HepG2 (cell line): ENCODE measurements around the gene CCDC136. TPM values are rescaled to one million over a fixed set of nuclear protein-coding genes. Genes with fewer than 3 reads are reported as not detected.

Experiments used
- ATAC-seq: fragments of 200-7000 bp; cut with Tn5 transposase; 3 replicates; pipeline ENCODE4 v1.9.1; 2020; ENCODE audit warnings: mild to moderate bottlenecking, moderate library complexity
- BruUV-seq: library from RNA; stranded (reverse); fragments of 400-500 nt; replicated peaks from 2 replicates; lab custom pipeline; 2021; lab: Mats Ljungman, UMichigan
- CTCF ChIA-PET: fragments of 300-600 bp; formaldehyde crosslinking; extraction: SDS; loops from one replicate; lab custom pipeline; 2021; ENCODE audit warnings: low total read pairs, inconsistent platforms, low intra/inter-chr PET ratio; lab: Yijun Ruan, JAX
- POLR2A ChIA-PET: fragments of 350-600 bp; sonication (Branson Sonifier 250); formaldehyde crosslinking; loops from one replicate; lab custom pipeline; 2020; ENCODE audit warnings: antibody characterized with exemption, inconsistent platforms; lab: Yijun Ruan, JAX
- DNase-seq: peaks from one replicate; pipeline ENCODE4 v3.0.0-alpha.2; 2015; ENCODE audit warnings: low spot score
- FAIRE-seq: peaks from 3 replicates; lab custom pipeline; 2011; peaks lifted over from hg19 to GRCh38; lab: Jason Lieb, UNC
- H2AFZ ChIP-seq: one replicate; pipeline ENCODE4 v1.6.1; 2011; ENCODE audit warnings: low read length, inconsistent platforms
- H3K27ac ChIP-seq: fragments of 300-600 bp; 3 replicates; pipeline ENCODE4 v1.8.0; 2011; ENCODE audit warnings: mixed run types, mild to moderate bottlenecking, mixed read lengths, low read length, inconsistent platforms; ENCODE audit not compliant: insufficient read depth; ENCODE audit errors: extremely low read length
- H3K27me3 ChIP-seq, 2 experiments: fragments of 200-600 bp in 1 of 2; 2 replicates in 1 of 2; 3 replicates in 1 of 2; pipeline versions ENCODE4 v1.6.0 to v1.8.0; 2011; ENCODE audit warnings: low read length in 2 of 2, mild to moderate bottlenecking in 2 of 2, moderate library complexity in 2 of 2, inconsistent platforms in 1 of 2; ENCODE audit not compliant: insufficient read depth in 2 of 2, control insufficient read depth in 1 of 2
- H3K36me3 ChIP-seq, 2 experiments: fragments of 200-600 bp in 1 of 2; replicated peaks in 1 of 2; 2 replicates in 1 of 2; 3 replicates in 1 of 2; pipeline versions ENCODE4 v1.5.1 to v1.8.0; 2011; ENCODE audit warnings: low read length in 2 of 2, inconsistent platforms in 1 of 2; ENCODE audit not compliant: insufficient read depth in 2 of 2, control insufficient read depth in 1 of 2
- H3K4me1 ChIP-seq: 2 replicates; pipeline ENCODE4 v1.5.1; 2012; ENCODE audit warnings: low read length, inconsistent platforms; ENCODE audit not compliant: insufficient read depth
- H3K4me2 ChIP-seq: 2 replicates; pipeline ENCODE4 v1.6.0; 2011; ENCODE audit warnings: low read depth, low read length, inconsistent platforms
- H3K4me3 ChIP-seq, 3 experiments: fragments of 200-600 bp in 1 of 3; sonication (generic), shearing (Covaris generic) in 1 of 3; replicated peaks in 1 of 3; 2 replicates each; pipeline ENCODE4 v1.5.1; 2011 to 2016; ENCODE audit warnings: low read length in 3 of 3, inconsistent platforms in 2 of 3, low read depth in 2 of 3, mild to moderate bottlenecking in 2 of 3, control low read depth in 1 of 3, mixed read lengths in 1 of 3; ENCODE audit not compliant: insufficient read depth in 1 of 3
- H3K79me2 ChIP-seq: one replicate; pipeline ENCODE4 v1.6.1; 2011; ENCODE audit warnings: low read length, inconsistent platforms; ENCODE audit not compliant: insufficient read depth
- H3K9ac ChIP-seq: 2 replicates; pipeline ENCODE4 v1.6.0; 2011; ENCODE audit warnings: mild to moderate bottlenecking, low read depth, low read length, inconsistent platforms; ENCODE audit not compliant: insufficient read depth
- H3K9me3 ChIP-seq: 2 replicates; pipeline ENCODE4 v1.5.1; 2012; ENCODE audit warnings: mild to moderate bottlenecking, low read length
- H4K20me1 ChIP-seq: 2 replicates; pipeline ENCODE4 v1.6.0; 2011; ENCODE audit warnings: inconsistent platforms, mild to moderate bottlenecking, low read length, moderate library complexity; ENCODE audit not compliant: insufficient read depth
- ARNTL ChIP-seq: sonication (generic); formaldehyde crosslinking; IDR thresholded peaks from 2 replicates; pipeline ENCODE4 v1.4.0; 2020; ENCODE audit warnings: mild to moderate bottlenecking, missing genetic modification reagents
- CBX1 ChIP-seq: IDR thresholded peaks from one replicate; pipeline ENCODE4 v1.6.1; 2016; ENCODE audit warnings: antibody characterized with exemption, low read depth
- DR1 ChIP-seq: sonication (generic); formaldehyde crosslinking; IDR thresholded peaks from 2 replicates; pipeline ENCODE4 v1.8.0; 2021; ENCODE audit warnings: mild to moderate bottlenecking, missing genetic modification reagents, inconsistent platforms
- HCFC1 ChIP-seq: fragments of 150-350 bp; IDR thresholded peaks from 2 replicates; pipeline ENCODE4 v1.6.1; 2014; ENCODE audit warnings: low read depth, low read length
- HDAC6 ChIP-seq: fragments of 200-600 bp; sonication (generic); IDR thresholded peaks from 2 replicates; pipeline ENCODE4 v1.7.0; 2017; ENCODE audit warnings: mild to moderate bottlenecking, antibody characterized with exemption, low read length, low read depth
- LRRFIP1 ChIP-seq: sonication (generic); formaldehyde crosslinking; conservative IDR thresholded peaks from 2 replicates; pipeline ENCODE4 v1.4.0; 2020; ENCODE audit warnings: missing genetic modification reagents
- NCOA5 ChIP-seq: sonication (generic); formaldehyde crosslinking; IDR thresholded peaks from 2 replicates; pipeline ENCODE4 v1.4.0; 2020; ENCODE audit warnings: missing genetic modification reagents
- XRCC5 ChIP-seq: fragments of 200-400 bp; formaldehyde crosslinking; optimal IDR thresholded peaks from 2 replicates; pipeline ENCODE3; 2017; ENCODE audit warnings: mild to moderate bottlenecking, low read length
- ZMYM4 ChIP-seq: sonication (generic); formaldehyde crosslinking; IDR thresholded peaks from 2 replicates; pipeline ENCODE4 v1.8.1; 2023; ENCODE audit warnings: mild to moderate bottlenecking, missing genetic modification reagents
- ZNF12 ChIP-seq: sonication (generic); formaldehyde crosslinking; IDR thresholded peaks from 2 replicates; pipeline ENCODE4 v1.5.0; 2020; ENCODE audit warnings: missing genetic modification reagents
- ZNF124 ChIP-seq: sonication (generic); formaldehyde crosslinking; IDR thresholded peaks from 2 replicates; pipeline ENCODE4 v1.4.0; 2020; ENCODE audit warnings: missing genetic modification reagents
- ZNF737 ChIP-seq: sonication (generic); formaldehyde crosslinking; IDR thresholded peaks from 2 replicates; pipeline ENCODE4 v1.5.0; 2020; ENCODE audit warnings: missing genetic modification reagents, mild to moderate bottlenecking, borderline replicate concordance
- ZSCAN25 ChIP-seq: sonication (generic); formaldehyde crosslinking; IDR thresholded peaks from 2 replicates; pipeline ENCODE4 v1.8.0; 2022; ENCODE audit warnings: mild to moderate bottlenecking, missing genetic modification reagents
- WGBS: methylation state at CpG from one replicate; pipeline ENCODE4 v1.1.6; 2017; ENCODE audit warnings: low lambda C conversion rate; 5-methylcytosine and 5-hydroxymethylcytosine counted together
- in situ Hi-C: cut with HindIII; loops from 2 replicates; pipeline ENCODE4 v1.10.0; 2017; ENCODE audit warnings: low pct_unique_long_range_greater_than_20kb; ENCODE audit not compliant: extremely low pct_ligation_motif_present
- intact Hi-C: fragments of 100-400 bp; cut with micrococcal nuclease; formaldehyde crosslinking; loops from one replicate; pipeline ENCODE4 v1.10.0; 2022; ENCODE audit not compliant: unreplicated experiment
- polyA plus RNA-seq, 8 experiments: library from polyadenylated mRNA; depleted of rRNA in 3 of 8; stranded (reverse) in 7 of 8; unstranded in 1 of 8; fragments of >200 nt; fragmentation: Illumina TruSeq in 4 of 8; extraction: Trizol in 4 of 8; gene quantifications; 2 replicates each; pipeline versions ENCODE4 v1.2.1 to v1.2.3, GENCODE V29; 2011 to 2016; ENCODE audit warnings: low read depth in 4 of 8, missing spikeins in 1 of 8, mixed read lengths in 1 of 8; ENCODE audit not compliant: insufficient read depth in 1 of 8
- total RNA-seq, 5 experiments: library from RNA; depleted of rRNA; stranded (reverse); fragments of >200 nt; fragmentation: Illumina TruSeq; extraction: Trizol; gene quantifications; 2 replicates each; pipeline ENCODE4 v1.2.3, GENCODE V29; 2016; ENCODE audit warnings: low read depth in 1 of 5
- TF ChIP-seq, protein P1 (sequence below): sonication (generic); formaldehyde crosslinking; IDR thresholded peaks from 2 replicates; pipeline ENCODE4 v1.5.1; 2020; ENCODE audit warnings: missing genetic modification reagents, mild to moderate bottlenecking, borderline replicate concordance

Gene CCDC136
- total and polyA plus RNA-seq, 2 of the 13 experiments (the other 11 are each of a cell fraction or from before 2014, with no cell fraction given), result 0.04 to 0.38 TPM

- Histone ChIP-seq H3K9me3 (no peaks in the 10 kb centered on the region), H3K4me2 (no peak overlapping the region), H3K27ac (no peak overlapping the region), H2AFZ (no peak overlapping the region), H3K4me1 (peaks cover 3% of the 10 kb centered on the region), H3K36me3 (no peaks in the 10 kb centered on the region), H3K4me3 (no peak overlapping the region), H3K9ac (no peak overlapping the region), H3K79me2 (no peaks in the 10 kb centered on the region), H4K20me1 (no peaks in the 10 kb centered on the region), H3K27me3 (peaks cover 2 to 41% of the 10 kb centered on the region in 2 experiments; a peak in 4 of 5 replicates)
- FAIRE-seq (no peak), ATAC-seq (peak; percentile 30; the same call in 1 of the 3 replicates), DNase-seq (no peak)
- ChIA-PET POLR2A (no interaction called here), CTCF (no interaction called here)
- no peak for TF ChIP-seq ZMYM4 (CRISPR knock-in tag)
- WGBS, result 34% methylated on average over 4 of the region's 4 CpGs
- intact Hi-C loops, result no loop called here
- in situ Hi-C loops, result no loop called here
- BruUV-seq, result no TSS peak
Observed at GRCh38 chr7:128821724-128822123, 30.0 kb downstream of the CCDC136 start.

GRCh38 chr7:128826512-128826911 lies 34.7 kb downstream of the CCDC136 start:
- WGBS, result 72% methylated on average over 4 of the region's 4 CpGs
- Histone ChIP-seq H3K4me3 (no peak overlapping the region), H3K36me3 (no peaks in the 10 kb centered on the region), H4K20me1 (no peaks in the 10 kb centered on the region), H3K4me2 (no peak overlapping the region), H3K27me3 (peaks cover 0 to 16% of the 10 kb centered on the region in 2 experiments; a peak in 3 of 5 replicates), H3K4me1 (peaks cover 30% of the 10 kb centered on the region), H3K27ac (no peak overlapping the region), H2AFZ (no peak overlapping the region), H3K9me3 (no peaks in the 10 kb centered on the region), H3K9ac (no peak overlapping the region), H3K79me2 (no peaks in the 10 kb centered on the region)
- ChIA-PET POLR2A (interaction anchor here (2.1 kb wide), 1 partner anchor 37 kb away, joined by 7 read pairs; the partner anchor contains the start of gene ATP6V1F), CTCF (no interaction called here)
- no peak for ATAC-seq
- no peak for DNase-seq
- no TSS peak for BruUV-seq
- intact Hi-C loops, result no loop called here
- no peak for FAIRE-seq
- in situ Hi-C loops, result no loop called here
- TF ChIP-seq ZNF124 (CRISPR knock-in tag), result no peak
- TF ChIP-seq CBX1, result no peak
- TF ChIP-seq XRCC5, result no peak
- no peak for TF ChIP-seq ZNF12 (CRISPR knock-in tag)
- TF ChIP-seq, protein P1, sequence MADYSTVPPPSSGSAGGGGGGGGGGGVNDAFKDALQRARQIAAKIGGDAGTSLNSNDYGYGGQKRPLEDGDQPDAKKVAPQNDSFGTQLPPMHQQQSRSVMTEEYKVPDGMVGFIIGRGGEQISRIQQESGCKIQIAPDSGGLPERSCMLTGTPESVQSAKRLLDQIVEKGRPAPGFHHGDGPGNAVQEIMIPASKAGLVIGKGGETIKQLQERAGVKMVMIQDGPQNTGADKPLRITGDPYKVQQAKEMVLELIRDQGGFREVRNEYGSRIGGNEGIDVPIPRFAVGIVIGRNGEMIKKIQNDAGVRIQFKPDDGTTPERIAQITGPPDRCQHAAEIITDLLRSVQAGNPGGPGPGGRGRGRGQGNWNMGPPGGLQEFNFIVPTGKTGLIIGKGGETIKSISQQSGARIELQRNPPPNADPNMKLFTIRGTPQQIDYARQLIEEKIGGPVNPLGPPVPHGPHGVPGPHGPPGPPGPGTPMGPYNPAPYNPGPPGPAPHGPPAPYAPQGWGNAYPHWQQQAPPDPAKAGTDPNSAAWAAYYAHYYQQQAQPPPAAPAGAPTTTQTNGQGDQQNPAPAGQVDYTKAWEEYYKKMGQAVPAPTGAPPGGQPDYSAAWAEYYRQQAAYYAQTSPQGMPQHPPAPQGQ (CRISPR knock-in tag), result no peak
- no peak for TF ChIP-seq ZNF737
- no peak for TF ChIP-seq LRRFIP1 (CRISPR knock-in tag)
- no peak for TF ChIP-seq HCFC1
- TF ChIP-seq NCOA5, result no peak
- TF ChIP-seq ZSCAN25 (CRISPR knock-in tag), result no peak
- TF ChIP-seq HDAC6, result no peak
- TF ChIP-seq ARNTL (CRISPR knock-in tag), result no peak
- TF ChIP-seq DR1 (CRISPR knock-in tag), result no peak
